Measurements from ENCODE around the gene METTL27. TPM values are rescaled to one million over a fixed set of nuclear protein-coding genes. Genes with fewer than 3 reads are reported as not detected.

Gene METTL27
- total RNA-seq, 4 donors from 2014 or later, result 2.0 to 6.8 (median 2.9) TPM; not detected in 1

- 78% methylated on average over 5 of the region's 5 CpGs for WGBS
- no peak overlapping the region for H3K4me3 ChIP-seq
- TF ChIP-seq CTCF (IDR thresholded peaks at IDR 0.05), result no peak
- no peak for TF ChIP-seq POLR2AphosphoS5 (IDR thresholded peaks at IDR 0.05)
- TF ChIP-seq EP300 (IDR thresholded peaks at IDR 0.05), result no peak
- no peak for TF ChIP-seq POLR2A (IDR thresholded peaks at IDR 0.05)
- no peaks in the 10 kb centered on the region for H3K27me3 ChIP-seq
- no peak for DNase-seq (ENCODE audit: low spot score in 2 of 2)
- no peak overlapping the region for H3K27ac ChIP-seq
- H3K9me3 ChIP-seq, result no peaks in the 10 kb centered on the region
- no peaks in the 10 kb centered on the region for H3K36me3 ChIP-seq
- H3K4me1 ChIP-seq, result peaks cover 59% of the 10 kb centered on the region
These were observed 13.3 kb downstream of the METTL27 start for GRCh38 chr7:73828972-73829371.

GRCh38 chr7:73828107-73828803 lies 14.1 kb downstream of the METTL27 start:
- DNase-seq (ENCODE audit: low spot score in 2 of 2), result no peak
- no peak overlapping the region for H3K4me3 ChIP-seq
- H3K4me1 ChIP-seq, result peaks cover 54% of the 10 kb centered on the region

GRCh38 chr7:73827567-73828106 lies 14.7 kb downstream of the METTL27 start:
- no peaks in the 10 kb centered on the region for H3K36me3 ChIP-seq
- H3K27me3 ChIP-seq, result no peaks in the 10 kb centered on the region
- H3K27ac ChIP-seq, result peak overlapping the region; percentile 54
- no peaks in the 10 kb centered on the region for H3K9me3 ChIP-seq
- TF ChIP-seq POLR2A (IDR thresholded peaks at IDR 0.05), result no peak
- H3K4me3 ChIP-seq, result no peak overlapping the region
- WGBS, result 39% methylated on average over 7 of the region's 11 CpGs
- no peak for DNase-seq (ENCODE audit: low spot score in 2 of 2)
- peaks cover 53% of the 10 kb centered on the region for H3K4me1 ChIP-seq

More at GRCh38 chr7:73828107-73828803, 14.1 kb downstream of the METTL27 start:
- TF ChIP-seq POLR2A (IDR thresholded peaks at IDR 0.05) (no peak), CTCF (IDR thresholded peaks at IDR 0.05) (no peak), EP300 (IDR thresholded peaks at IDR 0.05) (no peak), POLR2AphosphoS5 (IDR thresholded peaks at IDR 0.05) (no peak)
- peak overlapping the region; percentile 54 for H3K27ac ChIP-seq
- H3K9me3 ChIP-seq, result no peaks in the 10 kb centered on the region
- WGBS, result 64% methylated on average over 12 of the region's 14 CpGs
- H3K36me3 ChIP-seq, result no peaks in the 10 kb centered on the region
- H3K27me3 ChIP-seq, result no peaks in the 10 kb centered on the region

GRCh38 chr7:73824986-73825385 lies 17.3 kb downstream of the METTL27 start:
- Histone ChIP-seq H3K27ac (no peak overlapping the region), H3K4me3 (no peak overlapping the region), H3K4me1 (peaks cover 38% of the 10 kb centered on the region), H3K36me3 (no peaks in the 10 kb centered on the region), H3K27me3 (no peaks in the 10 kb centered on the region), H3K9me3 (no peaks in the 10 kb centered on the region)
- peak in 1 of 2 donors; percentile 66 for DNase-seq (ENCODE audit: low spot score in 2 of 2)
- 79% methylated on average over 9 of the region's 9 CpGs for WGBS
- TF ChIP-seq CTCF (IDR thresholded peaks at IDR 0.05), result no peak
- no peak for TF ChIP-seq POLR2A (IDR thresholded peaks at IDR 0.05)
- TF ChIP-seq EP300 (IDR thresholded peaks at IDR 0.05), result no peak
- no peak for TF ChIP-seq POLR2AphosphoS5 (IDR thresholded peaks at IDR 0.05)

- DNase-seq (ENCODE audit: low spot score in 2 of 2), result peak in 1 of 2 donors; percentile 50
- 83% methylated on average over 11 of the region's 11 CpGs for WGBS
- no peak for TF ChIP-seq POLR2AphosphoS5 (IDR thresholded peaks at IDR 0.05)
- no peak for TF ChIP-seq EP300 (IDR thresholded peaks at IDR 0.05)
- TF ChIP-seq POLR2A (IDR thresholded peaks at IDR 0.05), result no peak
- no peak for TF ChIP-seq CTCF (IDR thresholded peaks at IDR 0.05)
- Histone ChIP-seq H3K4me3 (no peak overlapping the region), H3K9me3 (no peaks in the 10 kb centered on the region), H3K4me1 (peaks cover 28% of the 10 kb centered on the region), H3K27me3 (no peaks in the 10 kb centered on the region), H3K27ac (no peak overlapping the region), H3K36me3 (no peaks in the 10 kb centered on the region)
These were observed 18.3 kb downstream of the METTL27 start for GRCh38 chr7:73823873-73824592.

Measured in suprapubic skin (tissue), 4 donors.